Stimulated activated CD4-positive, alpha-beta T cell treated with anti-CD3 and anti-CD28 coated beads, Interleukin-4, amount 100 ng/mL, for 24 hours (primary cell): ENCODE results near the gene LHPP.
A peak's percentile ranks its signal among the peaks of the same experiment; 100 is the strongest.

Experiments used
- DNase-seq: peaks from one replicate; pipeline ENCODE4 v3.0.0-alpha.2; 2020

LHPP gene

GRCh38 chr10:124611738-124612137 is 150.1 kb downstream of the LHPP start:
- DNase-seq: peak; percentile 23

- no peak for DNase-seq
Observed at GRCh38 chr10:124612611-124613498, 151.2 kb downstream of the LHPP start.

- peak; percentile 69 for DNase-seq
Observed at GRCh38 chr10:124614003-124614659, 152.5 kb downstream of the LHPP start.

- DNase-seq: no peak
Observed at GRCh38 chr10:124615259-124615658, 153.6 kb downstream of the LHPP start.

- DNase-seq: no peak
Observed at GRCh38 chr10:124616040-124616835, 154.6 kb downstream of the LHPP start.

- no peak for DNase-seq
Observed at GRCh38 chr10:124616836-124617130, 155.2 kb downstream of the LHPP start.

- no peak for DNase-seq
Observed at GRCh38 chr10:124618470-124619073, 156.9 kb downstream of the LHPP start.

- no peak for DNase-seq
Observed at GRCh38 chr10:124619195-124619594, 157.6 kb downstream of the LHPP start.

GRCh38 chr10:124619802-124620490 is 158.3 kb downstream of the LHPP start:
- DNase-seq: no peak

GRCh38 chr10:124621637-124622036 is 160.0 kb downstream of the LHPP start:
- DNase-seq: no peak

GRCh38 chr10:124622158-124622557 is 160.5 kb downstream of the LHPP start:
- DNase-seq: no peak

GRCh38 chr10:124622866-124623536 is 161.4 kb downstream of the LHPP start:
- DNase-seq: no peak

GRCh38 chr10:124624006-124624405 is 162.4 kb downstream of the LHPP start:
- DNase-seq: no peak

- DNase-seq: no peak
Observed at GRCh38 chr10:124624466-124624865, 162.8 kb downstream of the LHPP start.

- DNase-seq: no peak
Observed at GRCh38 chr10:124624895-124625294, 163.3 kb downstream of the LHPP start.

- DNase-seq: no peak
Observed at GRCh38 chr10:124625831-124626238, 164.2 kb downstream of the LHPP start.

- DNase-seq: peak; percentile 55
Observed at GRCh38 chr10:124626759-124627380, 165.2 kb downstream of the LHPP start.

GRCh38 chr10:124627866-124628675 is 166.4 kb downstream of the LHPP start:
- no peak for DNase-seq

GRCh38 chr10:124628676-124629021 is 167.0 kb downstream of the LHPP start:
- DNase-seq: no peak

- DNase-seq: no peak
Observed at GRCh38 chr10:124629415-124629814, 167.8 kb downstream of the LHPP start.

- no peak for DNase-seq
Observed at GRCh38 chr10:124629842-124630241, 168.2 kb downstream of the LHPP start.
